WTC11 (cell line): Measurements from ENCODE around the gene PAPPA2. TPM values are rescaled to one million over a fixed set of nuclear protein-coding genes. Genes with fewer than 3 reads are reported as not detected.

Experiments
- ATAC-seq: fragments of 200-7000 bp; cut with Tn5 transposase; 2 replicates; pipeline ENCODE4 v1.10.0; 2021; ENCODE audit warnings: mild to moderate bottlenecking, moderate library complexity
- CTCF ChIA-PET: fragments of 300-600 bp; sonication (Branson Sonifier 250); formaldehyde crosslinking; loops from one replicate; lab custom pipeline; 2021; ENCODE audit warnings: antibody characterized with exemption; lab: Charles Lee
- POLR2A ChIA-PET: fragments of 350-600 bp; sonication (Branson Sonifier 250); formaldehyde crosslinking; loops from one replicate; lab custom pipeline; 2021; ENCODE audit warnings: antibody characterized with exemption; lab: Charles Lee
- DNase-seq: peaks from one replicate; pipeline ENCODE4 v3.0.0; 2021; ENCODE audit warnings: low spot score
- H3K27ac Mint-ChIP-seq: 2 replicates; pipeline ENCODE4 v1.8.0; 2021; ENCODE audit warnings: mixed read lengths
- H3K27me3 Mint-ChIP-seq: 2 replicates; pipeline ENCODE4 v1.8.0; 2021; ENCODE audit warnings: low read depth, mild to moderate bottlenecking, moderate library complexity, mixed read lengths
- H3K36me3 Mint-ChIP-seq: 2 replicates; pipeline ENCODE4 v1.8.0; 2021; ENCODE audit warnings: mixed read lengths
- H3K4me1 Mint-ChIP-seq: 2 replicates; pipeline ENCODE4 v1.8.0; 2022; ENCODE audit warnings: mixed read lengths
- H3K4me3 Mint-ChIP-seq: 2 replicates; pipeline ENCODE4 v1.8.0; 2021; ENCODE audit warnings: mild to moderate bottlenecking, moderate library complexity, mixed read lengths
- H3K9me3 Mint-ChIP-seq: 2 replicates; pipeline ENCODE4 v1.8.0; 2021; ENCODE audit warnings: mixed read lengths
- E2F4 ChIP-seq: sonication (generic); formaldehyde crosslinking; IDR thresholded peaks from 2 replicates; pipeline ENCODE4 v1.8.1; 2022; ENCODE audit warnings: low read depth, mild to moderate bottlenecking, moderate library complexity, missing genetic modification reagents, borderline replicate concordance
- FOXJ3 ChIP-seq: sonication (generic); formaldehyde crosslinking; IDR thresholded peaks from 2 replicates; pipeline ENCODE4 v1.9.0; 2021; ENCODE audit warnings: missing genetic modification reagents, mild to moderate bottlenecking, borderline replicate concordance
- GRHL2 ChIP-seq: fragments of 250-450 bp; sonication (Bioruptor Pico); IDR thresholded peaks from 2 replicates; pipeline ENCODE4 v1.8.0; 2022; ENCODE audit warnings: mild to moderate bottlenecking, moderate library complexity; ENCODE audit not compliant: insufficient replicate concordance, severe bottlenecking
- GTF2I ChIP-seq: fragments of 250-450 bp; sonication (Bioruptor Pico); conservative IDR thresholded peaks from 2 replicates; pipeline ENCODE4 v1.4.0; 2021; ENCODE audit warnings: mild to moderate bottlenecking
- KAT7 ChIP-seq: sonication (generic); formaldehyde crosslinking; IDR thresholded peaks from 2 replicates; pipeline ENCODE4 v1.8.1; 2023; ENCODE audit warnings: missing genetic modification reagents, mild to moderate bottlenecking, borderline replicate concordance
- PRRX2 ChIP-seq: fragments of 250-450 bp; sonication (Bioruptor Pico); IDR thresholded peaks from 2 replicates; pipeline ENCODE4 v1.8.0; 2021; ENCODE audit warnings: mild to moderate bottlenecking
- RORB ChIP-seq: fragments of 250-450 bp; sonication (Bioruptor Pico); IDR thresholded peaks from 2 replicates; pipeline ENCODE4 v1.9.0; 2021; ENCODE audit warnings: mild to moderate bottlenecking
- SMAD3 ChIP-seq: sonication (generic); formaldehyde crosslinking; IDR thresholded peaks from 2 replicates; pipeline ENCODE4 v1.8.0; 2022; ENCODE audit warnings: missing genetic modification reagents, mild to moderate bottlenecking, borderline replicate concordance
- SMAD4 ChIP-seq: sonication (generic); formaldehyde crosslinking; IDR thresholded peaks from 2 replicates; pipeline ENCODE4 v1.8.0; 2022; ENCODE audit warnings: mild to moderate bottlenecking, missing genetic modification reagents
- SOX15 ChIP-seq: fragments of 250-450 bp; sonication (Bioruptor Pico); IDR thresholded peaks from 2 replicates; pipeline ENCODE4 v1.9.0; 2021; ENCODE audit warnings: mild to moderate bottlenecking
- TEAD4 ChIP-seq: sonication (generic); formaldehyde crosslinking; IDR thresholded peaks from 2 replicates; pipeline ENCODE4 v1.8.0; 2022; ENCODE audit warnings: mild to moderate bottlenecking, missing genetic modification reagents
- ZNF121 ChIP-seq: sonication (generic); formaldehyde crosslinking; IDR thresholded peaks from 2 replicates; pipeline ENCODE4 v1.8.0; 2023; ENCODE audit warnings: missing genetic modification reagents
- ZNF232 ChIP-seq: sonication (generic); formaldehyde crosslinking; IDR thresholded peaks from 2 replicates; pipeline ENCODE4 v1.8.0; 2022; ENCODE audit warnings: mild to moderate bottlenecking, missing genetic modification reagents
- ZNF423 ChIP-seq: fragments of 250-450 bp; sonication (Bioruptor Pico); IDR thresholded peaks from 2 replicates; pipeline ENCODE4 v2.1.2; 2022; ENCODE audit warnings: mild to moderate bottlenecking, moderate library complexity
- total RNA-seq: library from RNA; stranded (reverse); gene quantifications from 3 replicates; pipeline ENCODE4 v1.2.3, GENCODE V29; 2021
- TF ChIP-seq, protein P1 (sequence below): fragments of 250-450 bp; sonication (Bioruptor Pico); IDR thresholded peaks from 2 replicates; pipeline ENCODE4 v1.9.0; 2021; ENCODE audit warnings: mild to moderate bottlenecking, borderline replicate concordance
- TF ChIP-seq, protein P2 (sequence below): sonication (generic); formaldehyde crosslinking; IDR thresholded peaks from 2 replicates; pipeline ENCODE4 v1.8.0; 2022; ENCODE audit warnings: mild to moderate bottlenecking, missing genetic modification reagents
- TF ChIP-seq, protein P3 (sequence below): sonication (generic); formaldehyde crosslinking; IDR thresholded peaks from 2 replicates; pipeline ENCODE4 v1.8.1; 2023; ENCODE audit warnings: mild to moderate bottlenecking, missing genetic modification reagents
- TF ChIP-seq, protein P4 (sequence below): sonication (generic); formaldehyde crosslinking; IDR thresholded peaks from 2 replicates; pipeline ENCODE4 v1.8.0; 2023; ENCODE audit warnings: missing genetic modification reagents, mild to moderate bottlenecking, borderline replicate concordance
- TF ChIP-seq, protein P5 (sequence below): sonication (generic); formaldehyde crosslinking; IDR thresholded peaks from 2 replicates; pipeline ENCODE4 v1.8.1; 2022; ENCODE audit warnings: mild to moderate bottlenecking, moderate library complexity, missing genetic modification reagents

The PAPPA2 gene
- total RNA-seq, 1 experiment from 2014 or later, result 0.74 TPM

DNA sequence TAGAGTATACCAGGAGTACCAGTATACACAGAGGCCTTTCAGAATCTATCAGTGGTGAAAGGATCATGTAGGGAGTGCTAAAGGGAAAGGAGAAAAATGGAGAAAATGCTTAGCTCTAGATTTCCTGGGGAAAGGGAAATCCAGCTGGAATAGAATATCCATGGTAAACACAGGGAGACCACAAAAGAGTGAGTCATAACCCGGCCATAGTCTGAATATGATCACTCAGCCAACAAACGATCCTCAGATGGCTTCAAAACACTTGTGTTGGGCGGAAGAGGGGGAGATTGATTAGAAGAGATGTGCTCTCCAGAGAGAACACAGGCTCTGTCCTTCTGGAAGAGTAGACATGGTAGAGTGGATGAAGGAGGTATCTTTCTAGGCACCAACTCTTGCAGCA, 180.6 kb downstream of the PAPPA2 start:
- CTCF ChIA-PET, result no interaction called here
- TF ChIP-seq FOXJ3 (CRISPR knock-in tag) (no peak), SOX15 (CRISPR knock-in tag) (no peak)
- TF ChIP-seq, protein P1, sequence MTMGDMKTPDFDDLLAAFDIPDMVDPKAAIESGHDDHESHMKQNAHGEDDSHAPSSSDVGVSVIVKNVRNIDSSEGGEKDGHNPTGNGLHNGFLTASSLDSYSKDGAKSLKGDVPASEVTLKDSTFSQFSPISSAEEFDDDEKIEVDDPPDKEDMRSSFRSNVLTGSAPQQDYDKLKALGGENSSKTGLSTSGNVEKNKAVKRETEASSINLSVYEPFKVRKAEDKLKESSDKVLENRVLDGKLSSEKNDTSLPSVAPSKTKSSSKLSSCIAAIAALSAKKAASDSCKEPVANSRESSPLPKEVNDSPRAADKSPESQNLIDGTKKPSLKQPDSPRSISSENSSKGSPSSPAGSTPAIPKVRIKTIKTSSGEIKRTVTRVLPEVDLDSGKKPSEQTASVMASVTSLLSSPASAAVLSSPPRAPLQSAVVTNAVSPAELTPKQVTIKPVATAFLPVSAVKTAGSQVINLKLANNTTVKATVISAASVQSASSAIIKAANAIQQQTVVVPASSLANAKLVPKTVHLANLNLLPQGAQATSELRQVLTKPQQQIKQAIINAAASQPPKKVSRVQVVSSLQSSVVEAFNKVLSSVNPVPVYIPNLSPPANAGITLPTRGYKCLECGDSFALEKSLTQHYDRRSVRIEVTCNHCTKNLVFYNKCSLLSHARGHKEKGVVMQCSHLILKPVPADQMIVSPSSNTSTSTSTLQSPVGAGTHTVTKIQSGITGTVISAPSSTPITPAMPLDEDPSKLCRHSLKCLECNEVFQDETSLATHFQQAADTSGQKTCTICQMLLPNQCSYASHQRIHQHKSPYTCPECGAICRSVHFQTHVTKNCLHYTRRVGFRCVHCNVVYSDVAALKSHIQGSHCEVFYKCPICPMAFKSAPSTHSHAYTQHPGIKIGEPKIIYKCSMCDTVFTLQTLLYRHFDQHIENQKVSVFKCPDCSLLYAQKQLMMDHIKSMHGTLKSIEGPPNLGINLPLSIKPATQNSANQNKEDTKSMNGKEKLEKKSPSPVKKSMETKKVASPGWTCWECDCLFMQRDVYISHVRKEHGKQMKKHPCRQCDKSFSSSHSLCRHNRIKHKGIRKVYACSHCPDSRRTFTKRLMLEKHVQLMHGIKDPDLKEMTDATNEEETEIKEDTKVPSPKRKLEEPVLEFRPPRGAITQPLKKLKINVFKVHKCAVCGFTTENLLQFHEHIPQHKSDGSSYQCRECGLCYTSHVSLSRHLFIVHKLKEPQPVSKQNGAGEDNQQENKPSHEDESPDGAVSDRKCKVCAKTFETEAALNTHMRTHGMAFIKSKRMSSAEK (CRISPR knock-in tag), result no peak
- H3K9me3 Mint-ChIP-seq, result peaks cover 5% of the 10 kb centered on the region
- H3K4me3 Mint-ChIP-seq, result no peak overlapping the region
- H3K4me1 Mint-ChIP-seq, result peaks cover 12% of the 10 kb centered on the region
- no peaks in the 10 kb centered on the region for H3K27me3 Mint-ChIP-seq
- POLR2A ChIA-PET, result no interaction called here
- ATAC-seq (no peak), DNase-seq (no peak)
- H3K36me3 Mint-ChIP-seq, result peaks cover under 1% of the 10 kb centered on the region; the same call in 1 of the 2 replicates
- H3K27ac Mint-ChIP-seq, result no peak overlapping the region

GRCh38 chr1:176648556-176648955, 185.6 kb downstream of the PAPPA2 start:
- Mint-ChIP-seq H3K4me1 (no peaks in the 10 kb centered on the region), H3K36me3 (peaks cover 4% of the 10 kb centered on the region; the same call in 1 of the 2 replicates), H3K27ac (no peak overlapping the region), H3K4me3 (no peak overlapping the region), H3K9me3 (peaks cover 24% of the 10 kb centered on the region), H3K27me3 (no peaks in the 10 kb centered on the region)
- POLR2A ChIA-PET, result no interaction called here
- CTCF ChIA-PET, result no interaction called here
- no peak for TF ChIP-seq ZNF121 (CRISPR knock-in tag)
- TF ChIP-seq ZNF232 (CRISPR knock-in tag), result no peak
- ATAC-seq, result no peak
- DNase-seq, result no peak

GRCh38 chr1:176656257-176656995, 193.5 kb downstream of the PAPPA2 start:
- no peak overlapping the region for H3K27ac Mint-ChIP-seq
- DNase-seq (no peak), ATAC-seq (no peak)
- no peaks in the 10 kb centered on the region; the same call in 1 of the 2 replicates for H3K27me3 Mint-ChIP-seq
- CTCF ChIA-PET, result no interaction called here
- no peaks in the 10 kb centered on the region for H3K36me3 Mint-ChIP-seq
- H3K4me3 Mint-ChIP-seq, result no peak overlapping the region
- peaks cover 5% of the 10 kb centered on the region for H3K4me1 Mint-ChIP-seq
- POLR2A ChIA-PET, result no interaction called here
- H3K9me3 Mint-ChIP-seq, result peaks cover 17% of the 10 kb centered on the region
- TF ChIP-seq E2F4 (CRISPR knock-in tag), result no peak
- TF ChIP-seq GRHL2 (CRISPR knock-in tag), result no peak
- no peak for TF ChIP-seq ZNF423 (CRISPR knock-in tag)
- TF ChIP-seq KAT7 (CRISPR knock-in tag), result no peak
- no peak for TF ChIP-seq RORB (CRISPR knock-in tag)
- TF ChIP-seq, protein P2, sequence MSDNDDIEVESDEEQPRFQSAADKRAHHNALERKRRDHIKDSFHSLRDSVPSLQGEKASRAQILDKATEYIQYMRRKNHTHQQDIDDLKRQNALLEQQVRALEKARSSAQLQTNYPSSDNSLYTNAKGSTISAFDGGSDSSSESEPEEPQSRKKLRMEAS (CRISPR knock-in tag), result no peak
- TF ChIP-seq, protein P3, sequence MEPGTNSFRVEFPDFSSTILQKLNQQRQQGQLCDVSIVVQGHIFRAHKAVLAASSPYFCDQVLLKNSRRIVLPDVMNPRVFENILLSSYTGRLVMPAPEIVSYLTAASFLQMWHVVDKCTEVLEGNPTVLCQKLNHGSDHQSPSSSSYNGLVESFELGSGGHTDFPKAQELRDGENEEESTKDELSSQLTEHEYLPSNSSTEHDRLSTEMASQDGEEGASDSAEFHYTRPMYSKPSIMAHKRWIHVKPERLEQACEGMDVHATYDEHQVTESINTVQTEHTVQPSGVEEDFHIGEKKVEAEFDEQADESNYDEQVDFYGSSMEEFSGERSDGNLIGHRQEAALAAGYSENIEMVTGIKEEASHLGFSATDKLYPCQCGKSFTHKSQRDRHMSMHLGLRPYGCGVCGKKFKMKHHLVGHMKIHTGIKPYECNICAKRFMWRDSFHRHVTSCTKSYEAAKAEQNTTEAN, result no peak
- TF ChIP-seq, protein P4, sequence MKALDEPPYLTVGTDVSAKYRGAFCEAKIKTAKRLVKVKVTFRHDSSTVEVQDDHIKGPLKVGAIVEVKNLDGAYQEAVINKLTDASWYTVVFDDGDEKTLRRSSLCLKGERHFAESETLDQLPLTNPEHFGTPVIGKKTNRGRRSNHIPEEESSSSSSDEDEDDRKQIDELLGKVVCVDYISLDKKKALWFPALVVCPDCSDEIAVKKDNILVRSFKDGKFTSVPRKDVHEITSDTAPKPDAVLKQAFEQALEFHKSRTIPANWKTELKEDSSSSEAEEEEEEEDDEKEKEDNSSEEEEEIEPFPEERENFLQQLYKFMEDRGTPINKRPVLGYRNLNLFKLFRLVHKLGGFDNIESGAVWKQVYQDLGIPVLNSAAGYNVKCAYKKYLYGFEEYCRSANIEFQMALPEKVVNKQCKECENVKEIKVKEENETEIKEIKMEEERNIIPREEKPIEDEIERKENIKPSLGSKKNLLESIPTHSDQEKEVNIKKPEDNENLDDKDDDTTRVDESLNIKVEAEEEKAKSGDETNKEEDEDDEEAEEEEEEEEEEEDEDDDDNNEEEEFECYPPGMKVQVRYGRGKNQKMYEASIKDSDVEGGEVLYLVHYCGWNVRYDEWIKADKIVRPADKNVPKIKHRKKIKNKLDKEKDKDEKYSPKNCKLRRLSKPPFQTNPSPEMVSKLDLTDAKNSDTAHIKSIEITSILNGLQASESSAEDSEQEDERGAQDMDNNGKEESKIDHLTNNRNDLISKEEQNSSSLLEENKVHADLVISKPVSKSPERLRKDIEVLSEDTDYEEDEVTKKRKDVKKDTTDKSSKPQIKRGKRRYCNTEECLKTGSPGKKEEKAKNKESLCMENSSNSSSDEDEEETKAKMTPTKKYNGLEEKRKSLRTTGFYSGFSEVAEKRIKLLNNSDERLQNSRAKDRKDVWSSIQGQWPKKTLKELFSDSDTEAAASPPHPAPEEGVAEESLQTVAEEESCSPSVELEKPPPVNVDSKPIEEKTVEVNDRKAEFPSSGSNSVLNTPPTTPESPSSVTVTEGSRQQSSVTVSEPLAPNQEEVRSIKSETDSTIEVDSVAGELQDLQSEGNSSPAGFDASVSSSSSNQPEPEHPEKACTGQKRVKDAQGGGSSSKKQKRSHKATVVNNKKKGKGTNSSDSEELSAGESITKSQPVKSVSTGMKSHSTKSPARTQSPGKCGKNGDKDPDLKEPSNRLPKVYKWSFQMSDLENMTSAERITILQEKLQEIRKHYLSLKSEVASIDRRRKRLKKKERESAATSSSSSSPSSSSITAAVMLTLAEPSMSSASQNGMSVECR (CRISPR knock-in tag), result no peak
- TF ChIP-seq SMAD3 (CRISPR knock-in tag), result no peak
- TF ChIP-seq, protein P5, sequence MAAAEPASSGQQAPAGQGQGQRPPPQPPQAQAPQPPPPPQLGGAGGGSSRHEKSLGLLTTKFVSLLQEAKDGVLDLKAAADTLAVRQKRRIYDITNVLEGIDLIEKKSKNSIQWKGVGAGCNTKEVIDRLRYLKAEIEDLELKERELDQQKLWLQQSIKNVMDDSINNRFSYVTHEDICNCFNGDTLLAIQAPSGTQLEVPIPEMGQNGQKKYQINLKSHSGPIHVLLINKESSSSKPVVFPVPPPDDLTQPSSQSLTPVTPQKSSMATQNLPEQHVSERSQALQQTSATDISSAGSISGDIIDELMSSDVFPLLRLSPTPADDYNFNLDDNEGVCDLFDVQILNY, result no peak
- TF ChIP-seq TEAD4 (CRISPR knock-in tag), result no peak
- TF ChIP-seq PRRX2, result no peak
- no peak for TF ChIP-seq GTF2I (CRISPR knock-in tag)
- no peak for TF ChIP-seq SMAD4 (CRISPR knock-in tag)
